Sigmoid colon (tissue), 7 donors: ENCODE data around the gene STYXL2. TPM values are rescaled to one million over a fixed set of nuclear protein-coding genes. Genes with fewer than 3 reads are reported as not detected.

Experiments used
- DNase-seq: peaks from one replicate; pipeline ENCODE4 v3.0.0-alpha.2; 2019
- H3K27ac ChIP-seq, 4 donors: fragments of 200-600 bp; sonication (generic); one replicate each; pipeline ENCODE4 v1.5.1; 2016 to 2019; ENCODE audit warnings: mild to moderate bottlenecking in 1 of 4
- H3K27me3 ChIP-seq, 3 donors: fragments of 200-600 bp; sonication (generic); one replicate each; pipeline ENCODE4 v1.5.1; 2019; ENCODE audit warnings: mild to moderate bottlenecking in 1 of 3
- H3K36me3 ChIP-seq, 4 donors: fragments of 200-600 bp; sonication (generic); one replicate each; pipeline ENCODE4 v1.5.1; 2016 to 2019
- H3K4me1 ChIP-seq, 4 donors: fragments of 200-600 bp; sonication (generic); one replicate each; pipeline ENCODE4 v1.5.1; 2017 to 2019
- H3K4me3 ChIP-seq, 4 donors: fragments of 200-600 bp; sonication (generic); one replicate each; pipeline ENCODE4 v1.5.1; 2017 to 2019; ENCODE audit warnings: mild to moderate bottlenecking in 2 of 4, moderate library complexity in 1 of 4
- H3K9me3 ChIP-seq, 4 donors: fragments of 200-600 bp in 3 of 4; sonication (generic) in 3 of 4; one replicate each; pipeline versions ENCODE4 v1.5.1 to v1.6.1; 2013 to 2019
- CTCF ChIP-seq, 4 experiments: fragments of 450-650 bp in 3 of 4; fragments of 200-600 bp in 1 of 4; IDR thresholded peaks; one replicate each; pipeline ENCODE4 v1.5.1; 2016 to 2019; ENCODE audit warnings: antibody characterized with exemption in 4 of 4, mild to moderate bottlenecking in 3 of 4, moderate library complexity in 2 of 4
- EP300 ChIP-seq, 4 donors: sonication (generic); formaldehyde crosslinking; IDR thresholded peaks; one replicate each; pipeline ENCODE4 v1.6.1; 2017; ENCODE audit warnings: antibody characterized with exemption in 4 of 4
- POLR2A ChIP-seq, 2 donors: fragments of 450-650 bp; IDR thresholded peaks; one replicate each; pipeline ENCODE4 v1.6.1; 2016; ENCODE audit warnings: antibody characterized with exemption in 2 of 2, mild to moderate bottlenecking in 2 of 2, moderate library complexity in 2 of 2
- POLR2AphosphoS5 ChIP-seq, 4 donors: sonication (generic); formaldehyde crosslinking; IDR thresholded peaks; one replicate each; pipeline ENCODE4 v1.6.1; 2017; ENCODE audit warnings: antibody characterized with exemption in 4 of 4
- WGBS, 2 donors: extraction: QIAGEN DNeasy Blood & Tissue Kit; methylation state at CpG; one replicate each; pipeline ENCODE4 v1.1.7; 2013; 5-methylcytosine and 5-hydroxymethylcytosine counted together
- intact Hi-C: fragments of 100-400 bp; cut with DNase I; formaldehyde crosslinking; loops from one replicate; pipeline ENCODE4 v1.15.1; 2023
- polyA plus RNA-seq, 3 donors: library from polyadenylated mRNA; stranded (reverse); fragments of 200-250 nt; gene quantifications; one replicate each; pipeline ENCODE4 v1.2.3, GENCODE V29; 2013
- total RNA-seq, 4 donors: library from RNA; depleted of rRNA; stranded (reverse); fragments of >200 nt; gene quantifications; one replicate each; pipeline ENCODE4 v1.1.0, GENCODE V29; 2016
- donor health status: healthy with polysubstance abuse.
- donor health status: Bipolar disorder and iron deficiency.
- donor health status: healthy.

STYXL2 gene
- total and polyA plus RNA-seq, 7 donors: 0.01 to 0.23 (median 0.16) TPM; not detected in 4

DNA sequence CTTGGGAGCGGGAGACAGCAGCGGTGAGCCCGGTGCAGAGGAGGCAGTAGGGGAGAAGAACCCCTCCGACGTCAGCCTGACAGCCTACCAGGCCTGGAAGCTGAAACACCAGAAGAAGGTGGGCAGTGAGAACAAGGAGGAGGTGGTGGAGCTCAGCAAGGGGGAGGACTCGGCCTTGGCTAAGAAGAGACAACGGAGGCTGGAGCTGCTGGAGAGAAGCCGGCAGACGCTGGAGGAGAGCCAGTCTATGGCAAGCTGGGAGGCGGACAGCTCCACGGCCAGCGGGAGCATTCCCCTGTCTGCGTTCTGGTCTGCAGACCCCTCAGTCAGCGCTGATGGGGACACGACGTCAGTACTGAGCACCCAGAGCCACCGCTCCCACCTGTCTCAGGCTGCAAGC is 32.9 kb downstream of the STYXL2 start:
- H3K36me3 ChIP-seq: no peaks in the 10 kb centered on the region
- intact Hi-C loops: no loop called here
- H3K27ac ChIP-seq: no peak overlapping the region
- H3K27me3 ChIP-seq: no peaks in the 10 kb centered on the region
- H3K9me3 ChIP-seq: no peaks in the 10 kb centered on the region
- H3K4me3 ChIP-seq: no peak overlapping the region
- WGBS, 2 donors: 94% methylated on average over 17 of the region's 17 CpGs
- no peak for DNase-seq
- TF ChIP-seq CTCF (IDR thresholded peaks at IDR 0.05): no peak
- no peak for TF ChIP-seq EP300 (IDR thresholded peaks at IDR 0.05)
- TF ChIP-seq POLR2AphosphoS5 (IDR thresholded peaks at IDR 0.05): no peak
- no peak for TF ChIP-seq POLR2A (IDR thresholded peaks at IDR 0.05)
- peaks cover 0 to 3% (median 2%) of the 10 kb centered on the region in 4 donors for H3K4me1 ChIP-seq

DNA sequence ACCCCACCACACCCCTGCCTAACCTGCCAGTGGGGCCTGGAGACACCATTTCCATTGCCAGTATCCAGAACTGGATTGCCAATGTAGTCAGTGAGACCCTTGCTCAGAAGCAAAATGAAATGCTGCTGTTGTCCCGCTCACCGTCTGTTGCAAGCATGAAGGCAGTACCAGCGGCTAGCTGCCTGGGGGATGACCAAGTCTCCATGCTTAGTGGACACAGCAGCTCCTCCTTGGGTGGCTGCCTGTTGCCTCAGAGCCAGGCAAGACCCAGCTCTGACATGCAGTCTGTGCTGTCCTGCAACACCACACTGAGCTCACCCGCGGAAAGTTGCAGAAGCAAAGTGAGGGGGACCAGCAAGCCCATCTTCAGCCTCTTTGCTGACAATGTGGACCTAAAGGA is 33.4 kb downstream of the STYXL2 start:
- Histone ChIP-seq H3K4me1 (no peaks in the 10 kb centered on the region), H3K27me3 (no peaks in the 10 kb centered on the region), H3K4me3 (no peak overlapping the region), H3K36me3 (no peaks in the 10 kb centered on the region), H3K27ac (no peak overlapping the region), H3K9me3 (no peaks in the 10 kb centered on the region)
- intact Hi-C loops: no loop called here
- WGBS, 2 donors: 95 to 96% methylated on average over 5 of the region's 5 CpGs
- no peak for DNase-seq
- TF ChIP-seq POLR2AphosphoS5 (IDR thresholded peaks at IDR 0.05) (no peak), EP300 (IDR thresholded peaks at IDR 0.05) (no peak), CTCF (IDR thresholded peaks at IDR 0.05) (no peak), POLR2A (IDR thresholded peaks at IDR 0.05) (no peak)

DNA sequence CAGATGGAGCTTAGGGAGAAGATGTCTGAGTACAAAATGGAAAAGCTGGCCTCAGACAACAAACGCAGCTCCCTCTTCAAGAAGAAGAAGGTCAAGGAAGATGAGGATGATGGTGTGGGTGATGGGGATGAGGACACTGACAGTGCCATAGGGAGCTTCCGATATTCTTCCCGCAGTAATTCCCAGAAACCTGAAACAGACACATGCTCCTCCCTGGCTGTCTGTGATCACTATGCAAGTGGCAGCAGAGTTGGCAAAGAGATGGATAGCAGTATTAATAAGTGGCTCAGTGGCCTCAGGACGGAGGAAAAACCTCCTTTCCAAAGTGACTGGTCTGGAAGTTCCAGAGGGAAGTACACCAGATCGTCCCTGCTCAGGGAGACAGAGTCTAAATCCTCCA is 33.8 kb downstream of the STYXL2 start:
- DNase-seq: no peak
- no peak overlapping the region for H3K27ac ChIP-seq
- H3K9me3 ChIP-seq: no peaks in the 10 kb centered on the region
- intact Hi-C loops: no loop called here
- no peaks in the 10 kb centered on the region for H3K27me3 ChIP-seq
- no peaks in the 10 kb centered on the region for H3K36me3 ChIP-seq
- TF ChIP-seq EP300 (IDR thresholded peaks at IDR 0.05): no peak
- no peak for TF ChIP-seq CTCF (IDR thresholded peaks at IDR 0.05)
- TF ChIP-seq POLR2A (IDR thresholded peaks at IDR 0.05): no peak
- no peak for TF ChIP-seq POLR2AphosphoS5 (IDR thresholded peaks at IDR 0.05)
- no peaks in the 10 kb centered on the region for H3K4me1 ChIP-seq
- 91% methylated on average over 5 of the region's 5 CpGs for WGBS, 2 donors
- H3K4me3 ChIP-seq: no peak overlapping the region

DNA sequence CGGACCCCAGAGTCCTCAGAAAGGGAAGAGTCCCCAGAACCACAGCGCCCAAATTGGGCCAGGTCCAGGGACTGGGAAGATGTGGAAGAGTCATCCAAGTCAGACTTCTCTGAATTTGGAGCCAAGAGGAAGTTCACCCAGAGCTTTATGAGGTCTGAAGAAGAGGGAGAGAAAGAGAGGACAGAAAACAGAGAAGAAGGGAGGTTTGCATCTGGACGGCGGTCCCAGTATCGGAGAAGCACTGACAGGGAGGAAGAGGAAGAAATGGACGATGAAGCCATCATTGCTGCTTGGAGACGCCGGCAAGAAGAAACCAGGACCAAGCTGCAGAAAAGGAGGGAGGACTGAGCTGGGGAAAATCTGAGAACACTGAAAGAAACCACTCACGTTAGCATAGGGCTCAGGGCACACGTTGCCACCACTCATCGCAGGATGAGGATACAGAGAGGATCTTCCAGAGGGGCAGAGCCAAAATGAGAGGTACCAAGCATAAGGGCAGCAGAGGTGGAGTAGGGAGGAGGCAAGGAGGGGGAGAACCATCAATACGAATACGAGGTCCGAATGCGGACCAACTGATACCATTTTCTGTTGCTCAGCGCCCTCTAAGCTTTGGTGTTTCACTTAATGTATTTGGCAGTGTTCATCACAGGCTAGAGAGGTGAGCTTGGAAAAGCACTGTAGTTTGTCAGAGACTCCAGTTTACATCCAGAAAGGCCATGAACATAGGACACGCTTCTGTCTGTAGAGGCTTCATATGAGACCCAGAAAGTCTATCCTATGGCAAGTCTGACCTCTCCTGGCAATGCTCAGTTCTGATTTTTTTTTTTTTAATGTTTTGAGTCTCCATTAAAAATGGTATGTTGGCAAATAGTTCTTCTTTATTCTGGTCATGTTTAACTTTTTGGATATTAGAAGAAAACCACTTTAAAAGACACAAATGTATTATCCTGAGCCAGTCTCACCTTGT is 34.7 kb downstream of the STYXL2 start:
- TF ChIP-seq POLR2AphosphoS5 (IDR thresholded peaks at IDR 0.05): no peak
- no peak for TF ChIP-seq CTCF (IDR thresholded peaks at IDR 0.05)
- TF ChIP-seq EP300 (IDR thresholded peaks at IDR 0.05): no peak
- no peak for TF ChIP-seq POLR2A (IDR thresholded peaks at IDR 0.05)
- H3K27ac ChIP-seq: no peak overlapping the region
- DNase-seq: no peak
- intact Hi-C loops: no loop called here
- no peaks in the 10 kb centered on the region for H3K36me3 ChIP-seq
- WGBS, 2 donors: 85% methylated on average over 17 of the region's 17 CpGs
- H3K4me1 ChIP-seq: no peaks in the 10 kb centered on the region
- no peaks in the 10 kb centered on the region for H3K9me3 ChIP-seq
- H3K27me3 ChIP-seq: no peaks in the 10 kb centered on the region
- H3K4me3 ChIP-seq: no peak overlapping the region
